ENCODE measurements around the gene FAM187B. TPM values are rescaled to one million over a fixed set of nuclear protein-coding genes. Genes with fewer than 3 reads are reported as not detected.
"Not testable (repeated sequence)": the region's sequence is repeated elsewhere in the genome, so short reads cannot be mapped to it uniquely, and the experiment has no call there.

FAM187B gene
- total RNA-seq, 1 donor from 2014 or later: not detected

DNA sequence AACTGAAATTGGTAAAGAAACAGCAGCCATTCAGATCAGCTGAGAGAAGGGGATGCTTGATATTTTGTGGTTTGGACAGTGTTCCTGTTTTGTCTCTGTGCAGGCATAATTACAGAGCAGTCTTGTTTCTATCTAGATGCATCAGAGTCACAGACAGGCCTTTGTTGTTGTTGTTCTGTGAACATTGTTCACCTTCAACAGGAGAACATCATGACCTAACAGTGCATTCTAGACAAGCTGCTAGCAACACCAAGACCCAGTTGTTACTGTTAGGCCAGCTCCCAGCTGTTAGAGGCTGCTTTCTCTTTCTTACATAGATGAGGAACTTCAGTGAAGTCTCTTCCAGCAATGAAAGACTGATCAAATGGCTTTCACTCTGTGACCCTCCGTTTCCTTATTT, 11.8 kb upstream of the FAM187B start:
- H3K27me3 ChIP-seq (ENCODE audit: control insufficient read depth, insufficient read depth, low read length): no peaks in the 10 kb centered on the region
- no peaks in the 10 kb centered on the region for H3K36me3 ChIP-seq (ENCODE audit: control insufficient read depth, insufficient read depth, low read length)
- TF ChIP-seq, protein P1, sequence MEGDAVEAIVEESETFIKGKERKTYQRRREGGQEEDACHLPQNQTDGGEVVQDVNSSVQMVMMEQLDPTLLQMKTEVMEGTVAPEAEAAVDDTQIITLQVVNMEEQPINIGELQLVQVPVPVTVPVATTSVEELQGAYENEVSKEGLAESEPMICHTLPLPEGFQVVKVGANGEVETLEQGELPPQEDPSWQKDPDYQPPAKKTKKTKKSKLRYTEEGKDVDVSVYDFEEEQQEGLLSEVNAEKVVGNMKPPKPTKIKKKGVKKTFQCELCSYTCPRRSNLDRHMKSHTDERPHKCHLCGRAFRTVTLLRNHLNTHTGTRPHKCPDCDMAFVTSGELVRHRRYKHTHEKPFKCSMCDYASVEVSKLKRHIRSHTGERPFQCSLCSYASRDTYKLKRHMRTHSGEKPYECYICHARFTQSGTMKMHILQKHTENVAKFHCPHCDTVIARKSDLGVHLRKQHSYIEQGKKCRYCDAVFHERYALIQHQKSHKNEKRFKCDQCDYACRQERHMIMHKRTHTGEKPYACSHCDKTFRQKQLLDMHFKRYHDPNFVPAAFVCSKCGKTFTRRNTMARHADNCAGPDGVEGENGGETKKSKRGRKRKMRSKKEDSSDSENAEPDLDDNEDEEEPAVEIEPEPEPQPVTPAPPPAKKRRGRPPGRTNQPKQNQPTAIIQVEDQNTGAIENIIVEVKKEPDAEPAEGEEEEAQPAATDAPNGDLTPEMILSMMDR (IDR thresholded peaks at IDR 0.05; ENCODE audit: insufficient read depth, low read length, poor library complexity, severe bottlenecking): no peak
- no peak for DNase-seq (ENCODE audit: low read depth)
- no peak overlapping the region for H3K4me3 ChIP-seq (ENCODE audit: low read depth, low read length)

DNA sequence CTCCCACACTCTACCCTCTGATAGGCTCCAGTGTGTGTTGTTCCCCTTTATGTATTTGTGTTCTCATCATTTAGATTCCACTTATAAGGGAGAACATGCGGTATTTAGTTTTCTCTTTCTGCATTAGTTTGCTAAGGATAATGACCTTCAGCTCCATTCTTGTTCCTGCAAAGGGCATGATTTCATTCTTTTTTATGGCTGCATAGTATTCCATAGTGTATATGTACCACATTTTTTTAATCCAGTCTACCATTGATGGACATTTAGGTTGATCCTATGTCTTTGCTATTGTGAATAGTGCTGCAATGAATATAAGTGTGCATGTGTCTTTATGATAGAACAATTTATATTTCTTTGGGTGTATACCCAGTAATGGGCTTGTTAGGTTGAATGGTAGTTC, 11.1 kb upstream of the FAM187B start:
- DNase-seq (ENCODE audit: low read depth); H3K4me3 ChIP-seq (ENCODE audit: low read depth, low read length); H3K27me3 ChIP-seq (ENCODE audit: control insufficient read depth, insufficient read depth, low read length); H3K36me3 ChIP-seq (ENCODE audit: control insufficient read depth, insufficient read depth, low read length): not testable (repeated sequence)

DNA sequence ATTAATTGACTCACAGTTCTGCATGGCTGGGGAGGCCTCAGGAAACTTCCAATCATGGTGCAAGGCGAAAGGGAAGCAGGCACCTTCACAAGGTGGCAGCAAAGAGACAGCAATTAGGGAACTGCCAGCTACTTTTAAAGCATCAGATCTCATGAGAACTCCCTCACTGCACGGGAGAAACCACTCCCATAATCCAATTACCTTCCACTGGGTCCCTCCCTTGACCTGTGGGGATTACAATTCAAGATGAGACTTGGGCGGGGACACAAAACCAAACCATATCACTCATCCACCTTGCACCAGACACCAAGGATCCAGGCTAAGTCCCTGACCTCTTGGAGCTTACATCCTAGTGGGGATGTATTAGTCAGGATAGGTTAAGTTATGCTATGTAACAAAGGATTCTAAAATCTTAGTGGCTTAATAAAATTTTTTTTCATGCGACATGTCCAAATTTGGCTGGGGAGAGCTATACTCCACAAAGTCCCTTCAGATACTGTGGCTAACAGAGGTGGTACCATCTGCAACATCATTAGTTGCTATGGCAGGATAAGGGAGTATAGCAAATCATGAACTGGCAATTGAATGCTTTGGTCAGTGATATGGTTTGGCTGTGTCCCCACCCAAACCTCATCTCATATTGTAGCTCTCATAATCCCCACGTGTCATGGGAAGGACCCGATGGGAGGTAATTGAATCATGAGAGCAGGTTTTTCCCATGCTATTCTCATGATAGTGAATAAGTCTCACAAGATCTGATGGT, 8.3 kb upstream of the FAM187B start:
- TF ChIP-seq, protein P1 (IDR thresholded peaks at IDR 0.05; ENCODE audit: insufficient read depth, low read length, poor library complexity, severe bottlenecking): no peak
- Histone ChIP-seq H3K4me3 (ENCODE audit: low read depth, low read length) (no peak overlapping the region), H3K27me3 (ENCODE audit: control insufficient read depth, insufficient read depth, low read length) (no peaks in the 10 kb centered on the region), H3K36me3 (ENCODE audit: control insufficient read depth, insufficient read depth, low read length) (no peaks in the 10 kb centered on the region)
- no peak for DNase-seq (ENCODE audit: low read depth)

DNA sequence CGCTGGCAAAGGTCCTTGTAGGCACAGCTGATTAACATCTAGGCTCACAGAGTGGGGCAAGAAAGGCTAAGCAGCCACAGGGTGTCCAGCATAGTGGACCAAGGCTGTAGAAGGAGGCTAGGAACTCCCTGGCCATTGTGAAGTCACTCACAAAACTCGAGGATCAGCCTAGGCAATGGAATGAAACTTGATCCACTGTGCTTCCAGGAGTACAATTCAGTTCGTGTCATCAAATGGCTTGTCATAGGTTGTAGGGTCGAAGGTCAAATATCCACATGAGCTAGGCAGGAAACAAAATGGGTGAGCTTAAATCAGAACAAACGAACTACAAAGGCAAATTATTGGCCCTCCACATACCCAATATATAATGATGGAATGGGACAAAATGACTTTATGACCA, 4.4 kb upstream of the FAM187B start:
- TF ChIP-seq, protein P1 (IDR thresholded peaks at IDR 0.05; ENCODE audit: insufficient read depth, low read length, poor library complexity, severe bottlenecking): no peak
- no peaks in the 10 kb centered on the region for H3K27me3 ChIP-seq (ENCODE audit: control insufficient read depth, insufficient read depth, low read length)
- no peak for DNase-seq (ENCODE audit: low read depth)
- no peak overlapping the region for H3K4me3 ChIP-seq (ENCODE audit: low read depth, low read length)
- no peaks in the 10 kb centered on the region for H3K36me3 ChIP-seq (ENCODE audit: control insufficient read depth, insufficient read depth, low read length)

DNA sequence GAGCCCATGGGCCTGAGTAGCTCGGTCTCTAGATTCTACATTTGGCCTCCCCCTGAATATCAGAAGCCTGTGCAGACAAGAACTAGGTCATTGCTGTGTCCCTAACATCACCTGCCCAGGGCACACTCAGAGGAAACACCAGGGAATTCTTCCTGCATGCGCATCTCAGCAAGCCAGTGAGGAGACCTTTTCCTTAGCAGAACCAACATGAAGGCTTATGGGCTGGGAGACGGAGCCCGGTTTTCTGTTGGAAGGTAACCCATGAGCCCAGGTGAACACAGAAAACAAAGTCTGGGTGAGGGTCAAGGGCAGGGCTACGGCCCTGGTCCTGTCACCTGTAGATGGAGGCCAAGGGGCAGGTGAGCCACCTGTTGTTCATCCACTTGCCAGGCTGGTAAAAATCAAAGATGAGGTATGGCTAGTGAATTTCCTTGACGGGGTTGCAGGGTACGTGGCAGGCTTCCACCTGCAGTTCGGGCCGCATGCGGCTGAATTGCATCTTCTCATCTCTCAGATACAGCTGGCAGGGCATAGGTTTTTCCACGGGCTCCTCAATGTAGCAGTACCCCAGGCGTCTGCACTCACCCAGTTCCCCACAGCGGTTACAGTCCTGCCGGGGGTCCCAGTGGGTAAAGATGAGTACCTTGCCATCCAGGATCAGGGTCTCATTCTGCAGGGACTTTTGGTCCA, 3.6 kb upstream of the FAM187B start:
- Histone ChIP-seq H3K36me3 (ENCODE audit: control insufficient read depth, insufficient read depth, low read length) (no peaks in the 10 kb centered on the region), H3K27me3 (ENCODE audit: control insufficient read depth, insufficient read depth, low read length) (no peaks in the 10 kb centered on the region), H3K4me3 (ENCODE audit: low read depth, low read length) (no peak overlapping the region)
- DNase-seq (ENCODE audit: low read depth): no peak
- TF ChIP-seq, protein P1 (IDR thresholded peaks at IDR 0.05; ENCODE audit: insufficient read depth, low read length, poor library complexity, severe bottlenecking): no peak

DNA sequence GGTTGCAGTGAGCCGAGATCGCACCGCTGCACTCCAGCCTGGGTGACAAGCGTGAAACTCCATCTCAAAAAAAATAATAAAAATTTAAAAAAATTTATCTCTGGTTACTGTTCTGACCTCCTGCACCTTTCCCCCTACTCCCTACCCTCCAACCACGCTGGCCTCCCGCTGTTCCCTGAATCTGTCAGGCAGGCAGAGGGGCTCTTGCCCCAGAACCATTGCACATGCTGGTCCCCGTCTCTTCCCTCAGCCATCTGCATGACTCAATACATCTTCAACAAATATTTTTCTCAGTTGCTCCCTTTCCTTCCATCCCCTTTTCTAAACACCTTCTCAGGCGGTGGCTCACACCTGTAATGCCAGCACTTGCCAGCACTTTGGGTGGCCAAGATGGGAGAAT, 1.1 kb upstream of the FAM187B start:
- H3K36me3 ChIP-seq (ENCODE audit: control insufficient read depth, insufficient read depth, low read length): no peaks in the 10 kb centered on the region
- no peak for DNase-seq (ENCODE audit: low read depth)
- peaks cover 5% of the 10 kb centered on the region for H3K27me3 ChIP-seq (ENCODE audit: control insufficient read depth, insufficient read depth, low read length)
- no peak overlapping the region for H3K4me3 ChIP-seq (ENCODE audit: low read depth, low read length)
- TF ChIP-seq, protein P1 (IDR thresholded peaks at IDR 0.05; ENCODE audit: insufficient read depth, low read length, poor library complexity, severe bottlenecking): no peak
